Endometrial microvascular endothelial cells (primary cell): ENCODE data around the gene NSMCE1. TPM values are rescaled to one million over a fixed set of nuclear protein-coding genes. Genes with fewer than 3 reads are reported as not detected.

Experiments used
- in situ Hi-C: cut with HindIII; loops from 2 replicates; pipeline ENCODE4 v1.10.0; 2017; ENCODE audit warnings: low sequenced_read_pairs, low pct_unique_long_range_greater_than_20kb; ENCODE audit errors: inconsistent ontology term
- total RNA-seq: library from RNA; depleted of rRNA; stranded (reverse); fragments of >200 nt; gene quantifications from one replicate; pipeline ENCODE4 v1.2.3, GENCODE V29; 2015; ENCODE audit errors: inconsistent ontology term

Gene NSMCE1
- total RNA-seq, 1 donor from 2014 or later: 53.4 TPM

DNA sequence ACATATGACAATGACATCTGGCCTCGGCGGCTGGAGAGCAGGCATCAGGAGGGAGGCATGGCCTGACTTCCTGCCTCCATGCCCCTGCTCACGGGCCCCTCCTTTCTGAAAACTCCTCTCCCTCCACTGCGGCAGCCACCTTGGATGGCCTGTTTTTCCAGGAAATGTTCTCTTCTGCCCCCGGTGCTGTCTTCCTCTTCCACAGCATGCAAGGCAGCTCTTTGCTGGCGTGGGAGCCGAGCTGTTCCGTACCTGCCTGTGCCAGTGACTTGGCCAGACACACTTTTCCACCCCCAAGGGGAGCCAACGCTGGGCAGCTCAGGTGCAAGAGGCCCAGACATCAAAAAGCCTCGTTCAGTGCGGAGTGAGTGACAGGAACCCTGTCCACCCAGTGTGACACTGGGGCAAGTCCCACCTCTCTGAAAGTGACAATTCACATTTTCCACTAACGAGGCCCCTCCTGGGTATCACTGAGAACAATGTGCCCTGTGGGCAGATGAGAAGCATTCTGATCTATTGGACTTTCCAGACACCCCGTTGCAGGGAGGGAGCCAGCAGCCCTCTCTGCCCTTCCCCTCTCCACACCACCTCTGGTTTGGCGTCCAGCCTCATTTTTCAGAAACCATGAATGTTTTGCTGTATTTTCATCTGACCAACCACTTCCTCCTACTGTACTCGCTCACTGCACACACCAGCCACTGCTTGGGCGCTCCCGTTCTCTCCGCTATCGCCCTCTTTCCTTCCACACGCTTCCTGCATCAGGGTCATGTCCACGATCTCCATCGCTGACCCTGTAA, 31.2 kb downstream of the NSMCE1 start:
- in situ Hi-C loops: no loop called here

DNA sequence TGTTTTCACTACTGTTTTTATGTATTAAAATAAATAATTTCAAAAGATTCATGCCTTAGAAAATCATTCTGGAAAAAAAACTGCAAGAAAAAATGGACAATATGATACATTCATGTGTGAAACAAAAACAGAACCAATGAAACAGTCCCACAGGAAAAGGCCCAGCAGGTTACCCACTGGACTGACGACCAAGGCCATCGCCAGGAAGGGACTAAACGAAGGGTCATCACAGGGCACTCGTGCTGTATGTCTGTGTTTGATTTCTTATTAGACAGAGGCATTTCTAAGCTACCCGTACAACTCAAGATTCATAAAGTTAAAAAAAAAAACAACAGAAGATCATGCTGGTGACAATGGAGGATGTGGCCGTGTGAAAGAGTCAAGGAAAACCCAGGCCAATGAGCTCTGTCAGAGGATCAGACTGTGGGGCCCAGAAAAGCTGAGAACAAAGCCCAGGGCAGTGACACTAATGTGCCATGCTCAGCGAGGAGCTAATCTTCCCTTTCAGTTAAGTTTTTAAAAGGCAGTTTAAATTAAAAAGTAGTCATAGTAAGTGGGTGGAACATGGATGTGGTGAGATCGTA, 31.8 kb downstream of the NSMCE1 start:
- in situ Hi-C loops: no loop called here

- in situ Hi-C loops: no loop called here
Observed at GRCh38 chr16:27235938-27236245, 32.7 kb downstream of the NSMCE1 start.

GRCh38 chr16:27235055-27235937, 33.3 kb downstream of the NSMCE1 start:
- in situ Hi-C loops: no loop called here

DNA sequence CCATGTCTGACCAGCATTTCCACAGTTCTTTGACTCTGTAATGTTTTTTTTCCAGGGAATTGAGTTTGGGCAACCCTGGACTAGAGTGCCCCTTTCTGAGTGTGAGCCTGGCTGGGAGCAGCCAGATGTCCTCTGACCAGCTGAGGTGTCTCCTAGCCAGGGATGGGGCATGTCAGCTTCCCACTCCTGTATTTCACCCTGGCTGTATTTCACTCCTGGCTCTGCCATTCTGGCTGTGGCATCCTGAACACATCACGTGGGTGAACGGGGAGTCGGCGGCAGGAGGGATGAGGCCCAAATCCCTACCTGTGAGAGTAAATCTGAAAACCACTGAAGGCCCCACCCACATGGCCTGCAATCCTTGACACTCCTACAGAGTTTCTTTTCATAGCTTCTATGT, 34.0 kb downstream of the NSMCE1 start:
- in situ Hi-C loops: no loop called here

GRCh38 chr16:27234171-27234570, 34.4 kb downstream of the NSMCE1 start:
- in situ Hi-C loops: no loop called here

GRCh38 chr16:27233731-27234130, 34.8 kb downstream of the NSMCE1 start:
- in situ Hi-C loops: no loop called here

DNA sequence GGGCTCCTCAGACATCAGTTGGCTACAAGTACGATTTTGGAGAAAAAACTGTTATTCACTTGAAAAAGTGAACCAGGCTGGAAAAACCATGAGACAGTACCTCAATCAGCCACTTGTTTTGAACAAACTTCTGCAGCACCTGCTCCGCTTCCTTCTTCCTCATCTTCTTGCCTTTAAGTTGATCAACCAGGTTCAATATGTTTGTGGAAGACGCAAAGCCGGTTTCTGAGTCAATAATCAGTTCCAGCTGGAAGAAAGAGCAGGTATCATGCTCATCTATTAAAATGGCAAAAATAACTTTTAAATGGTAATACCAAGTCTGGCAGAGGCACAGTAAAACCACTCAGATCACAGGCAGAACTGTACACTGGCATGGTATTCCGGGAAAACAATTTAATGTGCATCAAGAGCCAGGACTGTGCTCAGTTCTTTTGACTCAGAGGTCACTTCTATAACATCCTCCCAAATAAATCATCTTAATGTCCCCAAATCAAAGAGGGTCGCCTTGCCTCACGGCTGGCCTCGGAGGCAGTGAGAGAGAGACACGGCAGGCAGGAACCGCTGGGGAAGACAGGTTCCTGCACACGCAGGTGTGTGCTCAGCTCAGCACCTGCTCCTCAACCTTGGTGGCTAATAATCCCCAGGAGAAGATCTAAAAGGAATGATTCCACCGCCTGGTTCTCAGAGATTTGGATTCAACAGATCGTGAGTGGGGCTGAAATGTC, 35.5 kb downstream of the NSMCE1 start:
- in situ Hi-C loops: no loop called here

DNA sequence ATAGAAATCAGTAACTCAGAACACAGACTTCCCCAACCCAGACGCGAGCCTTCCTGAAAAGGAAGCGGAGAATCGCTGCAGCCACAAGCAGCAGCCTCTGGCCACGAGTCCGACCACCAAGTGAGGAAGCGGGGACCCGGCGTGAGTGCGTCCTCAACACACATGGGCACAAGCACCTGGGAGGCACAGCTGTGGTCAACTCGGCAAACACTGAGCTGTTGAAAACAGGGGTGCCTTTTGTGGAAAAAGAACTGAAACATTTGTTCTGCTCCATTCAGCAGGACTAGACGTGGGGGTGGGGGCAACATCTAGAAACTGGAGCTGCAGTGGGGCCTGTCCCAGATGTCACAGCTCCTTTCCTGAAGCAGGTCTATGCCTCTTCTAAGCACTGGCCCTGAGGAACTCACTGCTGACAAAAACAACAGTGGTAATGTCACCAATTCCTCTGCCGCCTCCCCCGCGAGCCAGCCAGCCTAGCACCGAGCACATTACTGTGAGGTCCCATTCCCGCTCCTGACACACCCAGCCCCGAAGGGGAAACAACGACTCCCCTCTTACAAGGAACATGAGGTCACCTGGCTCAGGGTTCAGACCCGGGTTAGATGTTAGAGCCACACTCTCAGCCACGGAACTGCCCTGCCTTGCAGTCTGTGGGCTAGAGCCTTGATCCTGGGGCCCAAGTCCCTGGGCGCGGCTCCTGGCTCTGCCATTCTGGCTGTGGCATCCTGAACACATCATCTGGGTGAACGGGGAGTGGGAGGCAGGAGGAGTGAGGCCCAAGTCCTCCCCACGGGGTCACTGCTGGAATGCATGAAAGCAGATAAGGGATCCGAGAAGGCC, 36.3 kb downstream of the NSMCE1 start:
- in situ Hi-C loops: no loop called here

DNA sequence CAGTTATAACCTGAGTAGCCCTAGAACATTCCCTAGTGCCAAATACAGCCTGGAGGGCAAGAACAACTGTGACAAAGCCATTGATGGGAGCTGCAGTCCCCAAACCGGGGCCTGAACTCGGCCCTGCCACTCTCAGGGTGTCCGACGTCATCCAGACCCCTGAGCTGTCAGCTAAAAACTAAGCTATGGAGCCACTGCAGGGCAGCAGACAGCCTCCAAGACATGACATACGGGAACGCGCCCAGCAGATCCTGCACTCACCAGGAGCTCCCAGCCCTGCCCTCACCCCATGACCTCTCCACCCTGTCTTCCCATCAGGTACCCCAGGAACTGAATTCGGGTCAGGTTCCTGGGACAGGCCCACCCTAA, 36.9 kb downstream of the NSMCE1 start:
- in situ Hi-C loops: no loop called here

GRCh38 chr16:27230562-27231001, 38.0 kb downstream of the NSMCE1 start:
- in situ Hi-C loops: no loop called here

- in situ Hi-C loops: no loop called here
Observed at GRCh38 chr16:27229891-27230470, 38.6 kb downstream of the NSMCE1 start.

GRCh38 chr16:27228621-27229501, 39.7 kb downstream of the NSMCE1 start:
- in situ Hi-C loops: no loop called here

GRCh38 chr16:27228045-27228444, 40.5 kb downstream of the NSMCE1 start:
- in situ Hi-C loops: no loop called here

GRCh38 chr16:27226976-27227705, 41.4 kb downstream of the NSMCE1 start:
- in situ Hi-C loops: no loop called here

DNA sequence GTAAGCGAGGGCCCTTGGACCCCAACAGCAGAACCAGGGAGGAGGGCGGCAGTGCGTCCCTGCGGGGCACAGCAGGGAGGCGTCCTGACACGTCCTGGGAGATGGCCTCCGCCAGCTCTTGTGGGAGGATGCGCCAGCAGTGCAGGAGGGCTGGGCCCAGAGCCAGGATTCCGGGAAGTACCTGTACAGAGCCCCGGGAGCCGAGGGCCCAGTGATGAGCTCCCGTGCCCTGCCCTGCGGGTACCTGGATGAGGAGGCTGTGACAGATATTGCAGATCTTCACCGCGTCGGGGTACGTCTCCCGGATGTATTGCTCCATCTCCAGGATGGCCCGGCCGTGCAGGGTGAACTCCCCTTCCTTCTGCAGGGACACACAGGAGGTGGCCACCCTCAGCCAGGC, 42.1 kb downstream of the NSMCE1 start:
- in situ Hi-C loops: no loop called here
